GM23338 (cell line): ENCODE measurements around the gene WASF2. TPM values are rescaled to one million over a fixed set of nuclear protein-coding genes. Genes with fewer than 3 reads are reported as not detected.
A peak's percentile ranks its signal among the peaks of the same experiment; 100 is the strongest.

Experiments
- ATAC-seq: fragments of 200-7000 bp; cut with Tn5 transposase; 3 replicates; pipeline ENCODE4 v1.9.1; 2020
- DNase-seq: peaks from one replicate; pipeline ENCODE4 v3.0.0-alpha.2; 2015; ENCODE audit warnings: low spot score
- H2AFZ ChIP-seq: fragments of 200-600 bp; sonication (generic); 2 replicates; pipeline ENCODE4 v1.8.0; 2016; ENCODE audit warnings: antibody characterized with exemption, mild to moderate bottlenecking, moderate library complexity
- H3F3A ChIP-seq: fragments of 200-600 bp; sonication (generic); replicated peaks from 2 replicates; pipeline ENCODE4 v1.8.0; 2017; ENCODE audit warnings: antibody characterized with exemption, mixed run types, low read depth
- H3K27ac ChIP-seq: fragments of 200-600 bp; sonication (generic); 2 replicates; pipeline ENCODE4 v1.6.1; 2016; ENCODE audit warnings: low read depth
- H3K27me3 ChIP-seq: fragments of 200-600 bp; sonication (generic); 2 replicates; pipeline ENCODE4 v1.8.0; 2016; ENCODE audit warnings: mild to moderate bottlenecking, mixed run types, moderate library complexity; ENCODE audit not compliant: insufficient read depth
- H3K36me3 ChIP-seq: fragments of 200-600 bp; sonication (generic); 2 replicates; pipeline ENCODE4 v1.8.0; 2016; ENCODE audit warnings: mild to moderate bottlenecking; ENCODE audit not compliant: insufficient read depth
- H3K4me1 ChIP-seq: fragments of 200-600 bp; sonication (generic); 2 replicates; pipeline ENCODE4 v1.8.0; 2016; ENCODE audit warnings: mild to moderate bottlenecking, moderate library complexity; ENCODE audit not compliant: insufficient read depth
- H3K4me2 ChIP-seq: fragments of 200-600 bp; sonication (generic); 2 replicates; pipeline ENCODE4 v1.7.1; 2017; ENCODE audit warnings: mixed run types
- H3K4me3 ChIP-seq: fragments of 200-600 bp; sonication (generic); 2 replicates; pipeline ENCODE4 v1.6.1; 2016; ENCODE audit warnings: mixed run types
- H3K79me2 ChIP-seq: fragments of 200-600 bp; sonication (generic); replicated peaks from 2 replicates; pipeline ENCODE4 v1.8.0; 2017; ENCODE audit warnings: mild to moderate bottlenecking; ENCODE audit not compliant: insufficient read depth
- H3K9me2 ChIP-seq: fragments of 200-600 bp; sonication (generic); 2 replicates; pipeline ENCODE4 v1.8.0; 2017; ENCODE audit not compliant: insufficient read depth
- H4K20me1 ChIP-seq: fragments of 200-600 bp; sonication (generic); replicated peaks from 2 replicates; pipeline ENCODE4 v1.8.0; 2017; ENCODE audit warnings: mild to moderate bottlenecking; ENCODE audit not compliant: insufficient read depth
- H3K27ac Mint-ChIP-seq: 2 replicates; pipeline ENCODE4 v1.8.0; 2020; ENCODE audit warnings: inconsistent platforms, mild to moderate bottlenecking, moderate library complexity, mixed read lengths
- H3K27me3 Mint-ChIP-seq: 3 replicates; pipeline ENCODE4 v1.8.0; 2022; ENCODE audit warnings: low read depth, mild to moderate bottlenecking, moderate library complexity, mixed read lengths, inconsistent platforms; ENCODE audit not compliant: insufficient read depth, poor library complexity
- H3K36me3 Mint-ChIP-seq: 3 replicates; pipeline ENCODE4 v1.8.0; 2021; ENCODE audit warnings: low read depth, mild to moderate bottlenecking, inconsistent platforms, moderate library complexity, mixed read lengths
- H3K4me1 Mint-ChIP-seq: 3 replicates; pipeline ENCODE4 v1.8.0; 2020; ENCODE audit warnings: mild to moderate bottlenecking, inconsistent platforms, mixed read lengths
- H3K4me3 Mint-ChIP-seq: 3 replicates; pipeline ENCODE4 v1.8.0; 2021; ENCODE audit warnings: moderate library complexity, mild to moderate bottlenecking, inconsistent platforms, mixed read lengths
- H3K9me3 Mint-ChIP-seq: 3 replicates; pipeline ENCODE4 v1.8.0; 2020; ENCODE audit warnings: moderate library complexity, mild to moderate bottlenecking, inconsistent platforms, mixed read lengths
- CREB1 ChIP-seq: fragments of 250-450 bp; sonication (Bioruptor Pico); IDR thresholded peaks from 2 replicates; pipeline ENCODE4 v1.5.0; 2020; ENCODE audit warnings: low read depth, mild to moderate bottlenecking, moderate library complexity
- CTCF ChIP-seq, 2 experiments: fragments of 200-600 bp in 1 of 2; sonication (generic) in 1 of 2; conservative IDR thresholded peaks; 2 replicates each; pipeline versions ENCODE4 v1.5.1 to v1.6.1; 2016 to 2017; ENCODE audit warnings: antibody characterized with exemption in 2 of 2, low read depth in 2 of 2, mild to moderate bottlenecking in 2 of 2, moderate library complexity in 1 of 2
- JUNB ChIP-seq: IDR thresholded peaks from one replicate; pipeline ENCODE4 v1.6.1; 2016; ENCODE audit warnings: antibody characterized with exemption; ENCODE audit not compliant: unreplicated experiment
- ZNF462 ChIP-seq: fragments of 250-450 bp; sonication (Bioruptor Pico); IDR thresholded peaks from 2 replicates; pipeline ENCODE4 v1.5.0; 2020; ENCODE audit warnings: mild to moderate bottlenecking, moderate library complexity
- polyA plus RNA-seq: library from polyadenylated mRNA; unstranded; fragments of >200 nt; fragmentation: Nextera tagmentation; extraction: Ambion mirVana; gene quantifications from 2 replicates; pipeline ENCODE4 v1.2.1, GENCODE V29; 2016
- total RNA-seq: library from RNA; depleted of rRNA; stranded (reverse); fragments of >200 nt; shearing (Covaris generic); gene quantifications from 2 replicates; pipeline ENCODE4 v1.2.3, GENCODE V29; 2014

The WASF2 gene
- total and polyA plus RNA-seq, 2 experiments from 2014 or later: 40.9 to 95.6 TPM

- TF ChIP-seq ZNF462 (CRISPR knock-in tag): no peak
- no peak for TF ChIP-seq CREB1 (CRISPR knock-in tag)
Observed at GRCh38 chr1:27429029-27429425, 60.9 kb downstream of the WASF2 start (continued).

GRCh38 chr1:27428316-27429028, 61.5 kb downstream of the WASF2 start:
- H3K36me3 Mint-ChIP-seq: peaks cover 28% of the 10 kb centered on the region
- ATAC-seq: peak; percentile 55
- Histone ChIP-seq H3K4me3 (no peak overlapping the region; the same call in 1 of the 2 replicates), H3F3A (no peaks in the 10 kb centered on the region; the same call in 1 of the 2 replicates), H3K27ac (peak overlapping the region; percentile 88), H3K79me2 (peaks cover 29% of the 10 kb centered on the region), H3K4me2 (peak overlapping the region; percentile 40), H3K4me1 (peaks cover 46% of the 10 kb centered on the region), H3K27me3 (no peaks in the 10 kb centered on the region), H2AFZ (no peak overlapping the region), H4K20me1 (no peaks in the 10 kb centered on the region; the same call in 1 of the 2 replicates), H3K36me3 (0 out of 2 replicates have a peak, but pooled peaks cover 3% of the 10 kb centered on the region), H3K9me2 (no peaks in the 10 kb centered on the region)
- peaks cover 7% of the 10 kb centered on the region for H3K27me3 Mint-ChIP-seq
- DNase-seq: peak; percentile 51
- TF ChIP-seq JUNB (no peak), CTCF (conservative IDR thresholded peaks at IDR 0.05; ENCODE audit: low read depth in 2 of 2) (peak in 1 of 2 experiments; percentile 33; a peak in 1 of 4 replicates)
- peak overlapping the region; percentile 98 for H3K27ac Mint-ChIP-seq
- no peaks in the 10 kb centered on the region for H3K9me3 Mint-ChIP-seq
- H3K4me1 Mint-ChIP-seq: peaks cover 62% of the 10 kb centered on the region
- peak overlapping the region; percentile 25; the same call in 1 of the 3 replicates for H3K4me3 Mint-ChIP-seq
